Activated CD4-positive, alpha-beta T cell treated with anti-CD3 and anti-CD28 coated beads, Interleukin-2, amount 10 ng/mL, durations not matched to agents 7 days and 5 days (primary cell): Measurements from ENCODE around the gene DNAL1. TPM values are rescaled to one million over a fixed set of nuclear protein-coding genes. Genes with fewer than 3 reads are reported as not detected.
A peak's percentile ranks its signal among the peaks of the same experiment; 100 is the strongest.
"Not testable (repeated sequence)": the region's sequence is repeated elsewhere in the genome, so short reads cannot be mapped to it uniquely, and the experiment has no call there.

Experiments
- CTCF ChIA-PET: fragments of 350-600 bp; sonication (Branson Sonifier 250); formaldehyde crosslinking; loops from one replicate; lab custom pipeline; 2021; ENCODE audit warnings: antibody characterized with exemption; lab: Charles Lee
- POLR2A ChIA-PET: fragments of 350-600 bp; sonication (Branson Sonifier 250); formaldehyde crosslinking; loops from one replicate; lab custom pipeline; 2021; ENCODE audit warnings: antibody characterized with exemption; lab: Charles Lee
- DNase-seq: peaks from one replicate; pipeline ENCODE4 v3.0.0-alpha.2; 2020
- H3K27ac Mint-ChIP-seq: one replicate; pipeline ENCODE4 v1.8.0; 2021; ENCODE audit warnings: mild to moderate bottlenecking, moderate library complexity, mixed read lengths
- H3K27me3 Mint-ChIP-seq: one replicate; pipeline ENCODE4 v1.8.0; 2021; ENCODE audit warnings: mixed read lengths
- H3K36me3 Mint-ChIP-seq: one replicate; pipeline ENCODE4 v1.8.0; 2021; ENCODE audit warnings: low read depth, mixed read lengths
- H3K4me1 Mint-ChIP-seq: one replicate; pipeline ENCODE4 v1.8.0; 2021; ENCODE audit warnings: mixed read lengths
- H3K4me3 Mint-ChIP-seq: one replicate; pipeline ENCODE4 v1.8.0; 2021; ENCODE audit warnings: mild to moderate bottlenecking, moderate library complexity, mixed read lengths
- H3K9me3 Mint-ChIP-seq: one replicate; pipeline ENCODE4 v1.8.0; 2021; ENCODE audit warnings: mixed read lengths
- total RNA-seq, 2 experiments: library from RNA; stranded (reverse); gene quantifications; one replicate each; pipeline ENCODE4 v1.2.3, GENCODE V29; 2021

The DNAL1 gene
- total RNA-seq, 2 experiments from 2014 or later: 5.0 to 7.7 TPM

DNA sequence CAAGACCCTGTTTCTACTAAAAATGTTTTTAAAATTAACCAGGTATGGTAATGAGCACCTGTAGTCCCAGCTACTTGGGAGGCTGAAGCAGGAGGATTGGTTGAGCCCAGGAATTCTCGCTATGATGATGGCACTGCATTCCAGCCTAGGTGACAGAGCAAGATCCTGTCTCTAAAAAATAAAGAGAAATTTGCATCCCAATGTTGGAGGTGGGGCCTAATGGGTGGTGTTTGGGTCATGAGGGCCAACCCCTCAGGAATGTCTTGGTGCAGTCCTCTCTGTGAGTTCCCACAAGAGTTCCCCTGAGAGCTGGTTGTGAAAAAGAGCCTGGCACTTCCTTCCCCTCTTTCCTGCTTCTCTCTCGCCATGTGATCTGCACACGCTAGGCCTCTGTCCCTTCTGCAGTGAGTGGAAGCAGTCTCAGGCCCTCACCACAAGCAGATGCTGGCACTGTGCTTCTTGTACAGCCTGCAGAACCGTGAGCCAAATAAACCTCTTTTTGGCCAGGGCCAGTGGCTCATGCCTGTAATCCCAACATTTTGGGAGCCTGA is 21.2 kb upstream of the DNAL1 start:
- no peak for DNase-seq
- Mint-ChIP-seq H3K4me3 (no peak overlapping the region), H3K9me3 (no peaks in the 10 kb centered on the region), H3K27me3 (no peaks in the 10 kb centered on the region), H3K27ac (no peak overlapping the region), H3K36me3 (no peaks in the 10 kb centered on the region), H3K4me1 (no peaks in the 10 kb centered on the region)
- POLR2A ChIA-PET: no interaction called here
- CTCF ChIA-PET: no interaction called here

DNA sequence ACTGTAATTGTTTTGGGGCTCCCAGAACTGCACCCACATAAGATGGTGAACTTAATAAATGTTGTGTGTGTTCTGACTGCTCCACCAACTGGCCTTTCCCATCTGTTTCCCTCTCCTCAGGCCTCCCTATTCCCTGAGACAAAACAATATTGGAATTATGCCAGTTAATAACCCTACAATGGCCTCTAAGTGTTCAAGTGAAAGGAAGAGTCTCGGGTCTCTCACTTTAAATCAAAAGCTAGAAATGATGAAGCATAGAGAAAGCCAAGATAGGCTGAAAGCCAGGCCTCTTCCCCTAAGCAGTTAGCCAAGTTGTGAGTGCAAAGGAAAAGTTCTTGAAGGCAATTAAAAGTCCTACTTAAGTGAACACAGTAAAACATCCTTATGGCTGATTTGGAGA is 19.1 kb upstream of the DNAL1 start:
- DNase-seq: no peak
- no peaks in the 10 kb centered on the region for H3K9me3 Mint-ChIP-seq
- no peaks in the 10 kb centered on the region for H3K4me1 Mint-ChIP-seq
- no peaks in the 10 kb centered on the region for H3K27me3 Mint-ChIP-seq
- H3K36me3 Mint-ChIP-seq: no peaks in the 10 kb centered on the region
- H3K27ac Mint-ChIP-seq: no peak overlapping the region
- ChIA-PET POLR2A (no interaction called here), CTCF (interaction anchor here (1.1 to 1.6 kb wide), 3 partner anchors 12 to 117 kb away, joined by 3 to 4 read pairs (median 3); partner anchors contain the start of gene ACOT6)
- no peak overlapping the region for H3K4me3 Mint-ChIP-seq

- Mint-ChIP-seq H3K4me3 (no peak overlapping the region), H3K9me3 (no peaks in the 10 kb centered on the region), H3K36me3 (no peaks in the 10 kb centered on the region), H3K27me3 (peaks cover 4% of the 10 kb centered on the region), H3K27ac (no peak overlapping the region), H3K4me1 (no peaks in the 10 kb centered on the region)
- no peak for DNase-seq
- ChIA-PET CTCF (interaction anchor here (0.6 to 1.5 kb wide), 4 partner anchors 9 to 119 kb away, joined by 3 to 4 read pairs (median 3); no protein-coding TSS in a partner anchor), POLR2A (interaction anchor here (0.7 kb wide), 1 partner anchor 150 kb away, joined by 3 read pairs; no protein-coding TSS in a partner anchor)
These were observed 17.6 kb upstream of the DNAL1 start for GRCh38 chr14:73627151-73627558.

- H3K27ac Mint-ChIP-seq: no peak overlapping the region
- peaks cover 15% of the 10 kb centered on the region for H3K27me3 Mint-ChIP-seq
- no peaks in the 10 kb centered on the region for H3K36me3 Mint-ChIP-seq
- ChIA-PET CTCF (interaction anchor here (0.7 kb wide), 1 partner anchor 50 kb away, joined by 3 read pairs; no protein-coding TSS in a partner anchor), POLR2A (no interaction called here)
- H3K4me3 Mint-ChIP-seq: no peak overlapping the region
- DNase-seq: no peak
- H3K9me3 Mint-ChIP-seq: no peaks in the 10 kb centered on the region
- peaks cover 5% of the 10 kb centered on the region for H3K4me1 Mint-ChIP-seq
These were observed 14.6 kb upstream of the DNAL1 start for GRCh38 chr14:73630009-73630780.

DNA sequence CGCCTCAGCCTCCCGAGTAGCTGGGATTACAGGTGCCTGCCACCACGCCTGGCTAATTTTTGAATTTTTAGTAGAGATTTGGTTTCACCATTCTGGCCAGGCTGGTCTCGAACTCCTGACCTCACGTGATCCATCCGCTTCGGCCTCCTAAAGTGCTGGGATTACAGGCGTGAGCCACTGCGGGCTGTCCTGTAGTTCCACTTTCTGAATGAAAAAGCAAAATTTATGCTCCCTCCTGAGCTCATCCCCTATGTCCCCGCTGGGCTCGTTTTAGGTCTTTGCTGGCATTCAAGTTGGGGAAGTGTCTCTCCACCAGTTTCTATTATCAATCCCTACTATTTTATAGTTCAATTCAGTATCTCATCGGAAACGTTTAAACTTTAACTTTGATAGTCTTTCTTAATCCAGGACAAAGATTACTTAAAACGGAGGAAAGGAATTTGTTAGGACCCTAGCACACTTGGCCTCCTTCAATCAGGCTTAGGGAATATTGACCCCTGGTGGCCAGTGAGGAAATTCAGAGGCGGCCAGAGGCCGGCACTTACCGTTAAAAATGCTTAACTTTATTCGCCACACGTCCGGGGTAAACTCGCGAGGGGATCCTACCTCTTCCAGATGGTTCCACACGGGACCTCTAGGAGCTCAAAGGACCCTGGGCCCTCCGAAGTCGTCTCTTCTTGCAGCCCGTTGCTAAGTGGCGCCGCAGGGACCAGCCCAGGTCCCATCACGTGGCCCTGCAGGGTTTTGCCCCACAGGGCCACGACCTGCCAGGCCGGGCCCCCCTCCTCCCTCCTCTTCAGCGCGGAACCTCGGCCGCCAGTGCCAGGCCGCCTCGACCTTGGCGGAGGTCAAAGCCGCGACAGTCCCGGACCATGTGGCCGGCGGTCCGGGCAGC is 11.4 kb upstream of the DNAL1 start:
- peaks cover 5% of the 10 kb centered on the region for H3K4me1 Mint-ChIP-seq
- no peaks in the 10 kb centered on the region for H3K36me3 Mint-ChIP-seq
- H3K9me3 Mint-ChIP-seq: no peaks in the 10 kb centered on the region
- ChIA-PET CTCF (interaction anchor here (0.9 to 2.4 kb wide), 5 partner anchors 10 to 128 kb away, joined by 3 to 12 read pairs (median 5); no protein-coding TSS in a partner anchor), POLR2A (no interaction called here)
- H3K27ac Mint-ChIP-seq: no peak overlapping the region
- DNase-seq: peak; percentile 63
- H3K4me3 Mint-ChIP-seq: peak overlapping the region; percentile 59
- peaks cover 27% of the 10 kb centered on the region for H3K27me3 Mint-ChIP-seq

GRCh38 chr14:73634011-73634833 is 10.6 kb upstream of the DNAL1 start:
- Mint-ChIP-seq H3K36me3 (no peaks in the 10 kb centered on the region), H3K27me3 (peaks cover 27% of the 10 kb centered on the region), H3K4me1 (peaks cover 7% of the 10 kb centered on the region), H3K27ac (no peak overlapping the region), H3K9me3 (no peaks in the 10 kb centered on the region), H3K4me3 (peak overlapping the region; percentile 59)
- POLR2A ChIA-PET: no interaction called here
- CTCF ChIA-PET: interaction anchor here (1.4 to 2.4 kb wide), 3 partner anchors 9 to 126 kb away, joined by 3 to 12 read pairs (median 6); no protein-coding TSS in a partner anchor
- DNase-seq: no peak

GRCh38 chr14:73636355-73636754 is 8.4 kb upstream of the DNAL1 start:
- H3K4me1 Mint-ChIP-seq, H3K36me3 Mint-ChIP-seq, H3K9me3 Mint-ChIP-seq, H3K27ac Mint-ChIP-seq, H3K4me3 Mint-ChIP-seq, DNase-seq, POLR2A ChIA-PET: not testable (repeated sequence)
- H3K27me3 Mint-ChIP-seq: peaks cover 27% of the 10 kb centered on the region
- CTCF ChIA-PET: interaction anchor here (1.0 kb wide), 1 partner anchor 10 kb away, joined by 4 read pairs; no protein-coding TSS in a partner anchor

DNA sequence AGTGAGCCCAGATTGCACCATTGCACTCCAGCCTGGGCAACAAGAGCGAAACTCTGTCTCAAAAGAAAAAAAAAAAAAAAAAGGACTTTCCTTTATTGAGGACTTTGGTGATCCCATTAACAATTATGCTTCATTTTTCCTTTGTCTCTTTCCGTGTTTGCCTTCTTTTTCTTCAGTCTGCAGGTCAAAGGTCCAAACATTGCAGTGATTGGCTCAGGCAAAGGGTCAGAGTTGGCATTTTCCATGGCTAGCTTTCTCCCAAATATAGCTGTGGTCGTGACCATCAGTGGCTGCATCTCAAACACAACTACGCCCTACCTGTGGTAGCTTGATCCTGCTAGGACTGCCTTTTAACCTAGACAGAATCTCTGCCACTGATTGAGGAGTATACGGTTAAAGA is 7.0 kb upstream of the DNAL1 start:
- ChIA-PET POLR2A (no interaction called here), CTCF (interaction anchor here (0.6 to 1.2 kb wide), 2 partner anchors 12 to 632 kb away, joined by 3 to 6 read pairs; no protein-coding TSS in a partner anchor)
- peaks cover 23% of the 10 kb centered on the region for H3K27me3 Mint-ChIP-seq
- H3K4me3 Mint-ChIP-seq: no peak overlapping the region
- H3K4me1 Mint-ChIP-seq: peaks cover 8% of the 10 kb centered on the region
- DNase-seq: no peak
- no peaks in the 10 kb centered on the region for H3K36me3 Mint-ChIP-seq
- H3K27ac Mint-ChIP-seq: no peak overlapping the region
- H3K9me3 Mint-ChIP-seq: no peaks in the 10 kb centered on the region

- CTCF ChIA-PET: interaction anchor here (1.0 kb wide), 1 partner anchor 132 kb away, joined by 3 read pairs; no protein-coding TSS in a partner anchor
- no peaks in the 10 kb centered on the region for H3K9me3 Mint-ChIP-seq
- no peak overlapping the region for H3K27ac Mint-ChIP-seq
- H3K27me3 Mint-ChIP-seq: peaks cover 8% of the 10 kb centered on the region
- H3K4me3 Mint-ChIP-seq: no peak overlapping the region
- no peaks in the 10 kb centered on the region for H3K36me3 Mint-ChIP-seq
- POLR2A ChIA-PET: no interaction called here
- no peak for DNase-seq
- peaks cover 17% of the 10 kb centered on the region for H3K4me1 Mint-ChIP-seq
These were observed 3.9 kb upstream of the DNAL1 start for GRCh38 chr14:73640796-73641365.

GRCh38 chr14:73645248-73645610 is 443 bp downstream of the DNAL1 start:
- Mint-ChIP-seq H3K27me3 (no peaks in the 10 kb centered on the region), H3K9me3 (no peaks in the 10 kb centered on the region), H3K27ac (peak overlapping the region; percentile 92), H3K36me3 (no peaks in the 10 kb centered on the region), H3K4me3 (peak overlapping the region; percentile 90), H3K4me1 (peaks cover 16% of the 10 kb centered on the region)
- CTCF ChIA-PET: no interaction called here
- no peak for DNase-seq
- POLR2A ChIA-PET: no interaction called here

DNA sequence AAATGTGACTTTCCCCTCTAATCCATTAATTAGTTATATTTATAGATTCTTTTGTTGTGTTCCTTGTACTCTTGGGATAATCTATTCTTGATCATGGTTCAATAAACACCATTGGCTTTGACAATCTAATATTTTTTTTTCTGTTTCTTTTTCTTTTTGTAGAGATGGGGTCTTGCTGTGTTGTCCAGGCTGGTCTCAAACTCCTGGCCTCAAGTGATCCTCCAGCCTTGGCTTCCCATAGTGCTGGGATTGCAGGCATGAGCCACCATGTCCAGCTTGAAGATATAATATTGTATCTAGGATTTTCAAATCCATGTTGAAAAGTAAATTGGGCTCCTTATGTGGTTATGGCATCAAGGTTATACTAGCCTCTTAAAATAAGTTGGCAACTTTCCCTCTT is 6.2 kb downstream of the DNAL1 start:
- no peak for DNase-seq
- Mint-ChIP-seq H3K9me3 (no peaks in the 10 kb centered on the region), H3K4me3 (no peak overlapping the region), H3K27me3 (no peaks in the 10 kb centered on the region), H3K36me3 (no peaks in the 10 kb centered on the region), H3K4me1 (peaks cover under 1% of the 10 kb centered on the region), H3K27ac (no peak overlapping the region)
- POLR2A ChIA-PET: no interaction called here
- CTCF ChIA-PET: interaction anchor here (0.6 to 0.9 kb wide), 2 partner anchors 54 to 79 kb away, joined by 3 to 4 read pairs; no protein-coding TSS in a partner anchor
